ENCODE results near the gene EFTUD2. TPM values are rescaled to one million over a fixed set of nuclear protein-coding genes. Genes with fewer than 3 reads are reported as not detected.
"Not testable (repeated sequence)": the region's sequence is repeated elsewhere in the genome, so short reads cannot be mapped to it uniquely, and the experiment has no call there.

The EFTUD2 gene
- total and polyA plus RNA-seq, 2 donors (not counting 1 experiment from before 2014, with no cell fraction given) = 43.2 to 133 TPM

GRCh38 chr17:44947461-44948314 lies 48.4 kb upstream of the EFTUD2 start, which contains the start of gene KIF18B:
KIF18B (minus strand) TSS chr17:44947773; CDS start chr17:44936344, 11,429 bp downstream.
- 3% methylated on average over 62 of the region's 62 CpGs for WGBS (ENCODE audit: insufficient coverage)
- POLR2A ChIA-PET = no interaction called here
- intact Hi-C loops (cut with micrococcal nuclease) = loop anchor here (1.0 kb wide), 4 partner anchors 21 to 188 kb away; partner anchors contain the start of genes ACBD4, C1QL1, EFTUD2 and NMT1
- Mint-ChIP-seq H3K4me1 (peaks cover 8% of the 10 kb centered on the region), H3K4me3 (peak within 1 kb of the TSS; percentile 99), H3K27ac (peak within 1 kb of the TSS; percentile 95), H3K27me3 (peaks cover 6% of the 10 kb centered on the region), H3K9me3 (ENCODE audit: insufficient read depth) (no peaks in the 10 kb centered on the region)
- no peaks in the 10 kb centered on the region for H3K9me3 ChIP-seq (ENCODE audit: control extremely low read depth in 1 of 3, control insufficient read depth in 2 of 3, insufficient read depth in 1 of 3, low read length in 2 of 3)
- peak within 1 kb of the TSS; percentile 56 to 64 for H3K27ac ChIP-seq (ENCODE audit: low read length in 2 of 2)
- H3K4me2 ChIP-seq (replicated peaks; ENCODE audit: low read depth, low read length, poor library complexity, severe bottlenecking) = peak within 1 kb of the TSS; percentile 97
- H3K36me3 ChIP-seq (replicated peaks in 1 of 2; ENCODE audit: control extremely low read depth in 1 of 2, control insufficient read depth in 1 of 2, extremely low read depth in 1 of 2, insufficient read depth in 2 of 2, low read length in 1 of 2) = no peaks in the 10 kb centered on the region
- H3K4me3 ChIP-seq (ENCODE audit: control extremely low read depth in 1 of 5, extremely low read depth in 1 of 5, insufficient read depth in 1 of 5, low read depth in 2 of 5, low read length in 4 of 5) = peak within 1 kb of the TSS; percentile 62 to 79 (median 67)
- H3K9ac ChIP-seq (ENCODE audit: low read length) = peak within 1 kb of the TSS; percentile 65
- no peak for TF ChIP-seq CTCF (IDR thresholded peaks at IDR 0.05)
- TF ChIP-seq EZH2 (IDR thresholded peaks at IDR 0.05; ENCODE audit: borderline replicate concordance, insufficient read depth, low read depth, low read length, poor library complexity, severe bottlenecking) = no peak
- peak within 1 kb of the TSS; percentile 79 for H2AFZ ChIP-seq (ENCODE audit: insufficient read depth, low read depth, low read length, poor library complexity, severe bottlenecking)
- peaks cover 0 to 4% (median 4%) of the 10 kb centered on the region in 4 experiments for H3K27me3 ChIP-seq (replicated peaks in 1 of 4; ENCODE audit: control extremely low read depth in 1 of 4, control insufficient read depth in 3 of 4, insufficient read depth in 4 of 4, low read length in 3 of 4)
- DNase-seq (peak; percentile 91), ATAC-seq (ENCODE audit: low read depth) (peak; percentile 98)
- H4K20me1 ChIP-seq (ENCODE audit: control insufficient read depth, insufficient read depth, low read length, poor library complexity, severe bottlenecking) = no peaks in the 10 kb centered on the region
- CTCF ChIA-PET = no interaction called here
- peaks cover 36% of the 10 kb centered on the region for H3K79me2 ChIP-seq (ENCODE audit: control insufficient read depth, insufficient read depth, low read length)
- peaks cover 7 to 15% of the 10 kb centered on the region in 2 donors for H3K4me1 ChIP-seq (ENCODE audit: control insufficient read depth in 2 of 2, insufficient read depth in 2 of 2, low read length in 2 of 2)

- not testable (repeated sequence) for H3K36me3 ChIP-seq (replicated peaks in 1 of 2; ENCODE audit: control extremely low read depth in 1 of 2, control insufficient read depth in 1 of 2, extremely low read depth in 1 of 2, insufficient read depth in 2 of 2, low read length in 1 of 2); H3K4me3 Mint-ChIP-seq
These were observed 46.4 kb upstream of the EFTUD2 start for GRCh38 chr17:44945652-44946051.

More at GRCh38 chr17:44945652-44946051, 46.4 kb upstream of the EFTUD2 start:
- H3K9me3 ChIP-seq (ENCODE audit: control extremely low read depth in 1 of 3, control insufficient read depth in 2 of 3, insufficient read depth in 1 of 3, low read length in 2 of 3); H3K9ac ChIP-seq (ENCODE audit: low read length); DNase-seq; H4K20me1 ChIP-seq (ENCODE audit: control insufficient read depth, insufficient read depth, low read length, poor library complexity, severe bottlenecking); ATAC-seq (ENCODE audit: low read depth); intact Hi-C loops (cut with micrococcal nuclease); H3K9me3 Mint-ChIP-seq (ENCODE audit: insufficient read depth); H3K27ac Mint-ChIP-seq; POLR2A ChIA-PET; H3K27ac ChIP-seq (ENCODE audit: low read length in 2 of 2); H3K4me2 ChIP-seq (replicated peaks; ENCODE audit: low read depth, low read length, poor library complexity, severe bottlenecking); CTCF ChIA-PET; H3K4me1 Mint-ChIP-seq; H2AFZ ChIP-seq (ENCODE audit: insufficient read depth, low read depth, low read length, poor library complexity, severe bottlenecking); H3K4me3 ChIP-seq (ENCODE audit: control extremely low read depth in 1 of 5, extremely low read depth in 1 of 5, insufficient read depth in 1 of 5, low read depth in 2 of 5, low read length in 4 of 5); H3K27me3 Mint-ChIP-seq; H3K27me3 ChIP-seq (replicated peaks in 1 of 4; ENCODE audit: control extremely low read depth in 1 of 4, control insufficient read depth in 3 of 4, insufficient read depth in 4 of 4, low read length in 3 of 4): not testable (repeated sequence)
- H3K79me2 ChIP-seq (ENCODE audit: control insufficient read depth, insufficient read depth, low read length) = peaks cover 49% of the 10 kb centered on the region
- H3K4me1 ChIP-seq (ENCODE audit: control insufficient read depth in 2 of 2, insufficient read depth in 2 of 2, low read length in 2 of 2) = peaks cover 7 to 15% of the 10 kb centered on the region in 2 donors
- 100% methylated on average over 8 of the region's 10 CpGs for WGBS (ENCODE audit: insufficient coverage)

All from B cell (primary cell).